B cell (primary cell): Measurements from ENCODE around the gene BCL2L13. TPM values are rescaled to one million over a fixed set of nuclear protein-coding genes. Genes with fewer than 3 reads are reported as not detected.

Source experiments
- ATAC-seq: fragments of 200-7000 bp; cut with Tn5 transposase; one replicate; pipeline ENCODE4 v1.10.0; 2021; ENCODE audit warnings: low read depth, mild to moderate bottlenecking, moderate number of reproducible peaks, moderate library complexity
- CTCF ChIA-PET: fragments of 350-600 bp; sonication (Branson Sonifier 250); formaldehyde crosslinking; loops from one replicate; lab custom pipeline; 2021; ENCODE audit warnings: antibody characterized with exemption, inconsistent platforms; lab: Charles Lee
- POLR2A ChIA-PET: fragments of 350-600 bp; sonication (Branson Sonifier 250); formaldehyde crosslinking; loops from one replicate; lab custom pipeline; 2021; ENCODE audit warnings: antibody characterized with exemption; lab: Charles Lee
- DNase-seq: peaks from one replicate; pipeline ENCODE4 v3.0.0; 2013
- H2AFZ ChIP-seq: 2 replicates; pipeline ENCODE4 v1.6.1; 2012; ENCODE audit warnings: mild to moderate bottlenecking, low read depth, low read length; ENCODE audit not compliant: insufficient read depth, poor library complexity, severe bottlenecking
- H3K27ac ChIP-seq, 2 donors: 1 replicate in 1 of 2; 2 replicates in 1 of 2; pipeline ENCODE4 v1.5.1; 2012 to 2013; ENCODE audit warnings: low read length in 2 of 2, mild to moderate bottlenecking in 2 of 2, moderate library complexity in 1 of 2
- H3K27me3 ChIP-seq, 4 experiments: fragments of 200-600 bp in 1 of 4; sonication (generic) in 1 of 4; replicated peaks in 1 of 4; 1 replicate in 2 of 4; 2 replicates in 2 of 4; pipeline versions ENCODE4 v1.6.1 to v1.7.0; 2013 to 2016; ENCODE audit warnings: low read length in 3 of 4, mild to moderate bottlenecking in 2 of 4, mixed read lengths in 1 of 4, moderate library complexity in 1 of 4; ENCODE audit not compliant: insufficient read depth in 4 of 4, control insufficient read depth in 3 of 4; ENCODE audit errors: control extremely low read depth in 1 of 4
- H3K36me3 ChIP-seq, 2 experiments: replicated peaks in 1 of 2; 1 replicate in 1 of 2; 2 replicates in 1 of 2; pipeline versions ENCODE4 v1.6.1 to v1.7.1; 2013; ENCODE audit warnings: low read length in 1 of 2; ENCODE audit not compliant: insufficient read depth in 2 of 2, control insufficient read depth in 1 of 2; ENCODE audit errors: control extremely low read depth in 1 of 2, extremely low read depth in 1 of 2
- H3K4me1 ChIP-seq, 2 donors: fragments of 200-600 bp in 1 of 2; sonication (generic) in 1 of 2; 1 replicate in 1 of 2; 2 replicates in 1 of 2; pipeline versions ENCODE4 v1.5.1 to v1.6.1; 2013 to 2017; ENCODE audit warnings: low read length in 2 of 2; ENCODE audit not compliant: control insufficient read depth in 2 of 2, insufficient read depth in 2 of 2
- H3K4me2 ChIP-seq: replicated peaks from 2 replicates; pipeline ENCODE3; 2012; ENCODE audit warnings: mild to moderate bottlenecking, low read depth, low read length; ENCODE audit not compliant: poor library complexity, severe bottlenecking
- H3K4me3 ChIP-seq, 5 experiments: fragments of 200-600 bp in 1 of 5; sonication (generic) in 1 of 5; 1 replicate in 3 of 5; 2 replicates in 2 of 5; pipeline versions ENCODE4 v1.5.1 to v1.7.0; 2011 to 2016; ENCODE audit warnings: low read length in 4 of 5, mild to moderate bottlenecking in 4 of 5, low read depth in 2 of 5, control low read depth in 1 of 5, moderate library complexity in 1 of 5; ENCODE audit not compliant: insufficient read depth in 1 of 5; ENCODE audit errors: control extremely low read depth in 1 of 5, extremely low read depth in 1 of 5
- H3K79me2 ChIP-seq: fragments of 200-600 bp; sonication (generic); one replicate; pipeline ENCODE4 v1.6.0; 2016; ENCODE audit warnings: low read length; ENCODE audit not compliant: control insufficient read depth, insufficient read depth
- H3K9ac ChIP-seq: fragments of 200-600 bp; sonication (generic); 2 replicates; pipeline ENCODE4 v1.6.1; 2017; ENCODE audit warnings: mild to moderate bottlenecking, low read length, moderate library complexity
- H3K9me3 ChIP-seq, 3 donors: one replicate each; pipeline versions ENCODE4 v1.6.1 to v1.7.1; 2013; ENCODE audit warnings: low read length in 2 of 3; ENCODE audit not compliant: control insufficient read depth in 2 of 3, insufficient read depth in 1 of 3; ENCODE audit errors: control extremely low read depth in 1 of 3
- H4K20me1 ChIP-seq: 2 replicates; pipeline ENCODE4 v1.6.0; 2012; ENCODE audit warnings: mild to moderate bottlenecking, low read length; ENCODE audit not compliant: insufficient read depth, control insufficient read depth, poor library complexity, severe bottlenecking
- H3K27ac Mint-ChIP-seq: one replicate; pipeline ENCODE4 v1.8.0; 2021; ENCODE audit warnings: mixed read lengths
- H3K27me3 Mint-ChIP-seq: one replicate; pipeline ENCODE4 v1.8.0; 2021; ENCODE audit warnings: mixed read lengths
- H3K4me1 Mint-ChIP-seq: one replicate; pipeline ENCODE4 v1.8.0; 2021; ENCODE audit warnings: mixed read lengths
- H3K4me3 Mint-ChIP-seq: one replicate; pipeline ENCODE4 v1.8.0; 2021; ENCODE audit warnings: mixed read lengths
- H3K9me3 Mint-ChIP-seq: one replicate; pipeline ENCODE4 v1.8.0; 2022; ENCODE audit warnings: mixed read lengths; ENCODE audit not compliant: insufficient read depth
- CTCF ChIP-seq: fragments of 200-600 bp; IDR thresholded peaks from one replicate; pipeline ENCODE4 v1.8.0; 2022; ENCODE audit warnings: antibody characterized with exemption, mild to moderate bottlenecking
- EZH2 ChIP-seq: IDR thresholded peaks from 2 replicates; pipeline ENCODE4 v1.6.1; 2012; ENCODE audit warnings: borderline replicate concordance, low read depth, mild to moderate bottlenecking, moderate library complexity, low read length; ENCODE audit not compliant: insufficient read depth, poor library complexity, severe bottlenecking
- WGBS: methylation state at CpG from one replicate; pipeline ENCODE4 v1.1.5; 2013; ENCODE audit warnings: missing lambda C conversion rate; ENCODE audit not compliant: insufficient coverage; 5-methylcytosine and 5-hydroxymethylcytosine counted together
- intact Hi-C: fragments of 100-400 bp; cut with micrococcal nuclease; formaldehyde crosslinking; loops from one replicate; pipeline ENCODE4 v1.10.0; 2022
- polyA plus RNA-seq: library from polyadenylated mRNA; depleted of rRNA; stranded (reverse); fragments of >200 nt; gene quantifications from 2 replicates; pipeline ENCODE4 v1.2.3, GENCODE V29; 2012
- total RNA-seq, 2 donors: library from RNA; stranded (reverse); fragments of 120-200 nt in 1 of 2; gene quantifications; 1 replicate in 1 of 2; 2 replicates in 1 of 2; pipeline versions ENCODE4 v1.2.3 to v1.2.4, GENCODE V29; 2013 to 2022

The BCL2L13 gene
- total and polyA plus RNA-seq, 2 donors (not counting 1 experiment from before 2014, with no cell fraction given), result 19.2 to 29.9 TPM

DNA sequence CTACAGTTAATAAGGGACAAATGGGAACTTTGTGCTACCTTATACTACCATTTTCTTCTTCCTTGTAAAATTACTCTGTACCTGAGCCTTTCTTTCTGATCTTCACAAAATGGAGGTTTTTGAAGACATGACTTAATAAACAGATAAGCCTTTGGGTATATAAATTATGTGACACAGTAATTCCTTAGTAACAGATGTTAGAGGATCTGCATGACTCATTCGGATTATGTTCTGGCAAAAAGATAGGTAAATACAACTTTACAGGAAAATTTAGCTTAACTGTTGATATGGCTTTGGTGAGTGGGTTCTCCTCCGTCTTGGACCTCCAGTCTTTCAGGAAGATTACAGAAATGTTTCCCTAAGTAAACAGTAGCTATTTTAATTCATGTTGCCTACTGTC, 73.9 kb downstream of the BCL2L13 start:
- Mint-ChIP-seq H3K27ac (no peak overlapping the region), H3K4me3 (no peak overlapping the region), H3K9me3 (no peaks in the 10 kb centered on the region), H3K27me3 (no peaks in the 10 kb centered on the region), H3K4me1 (peaks cover 4% of the 10 kb centered on the region)
- Histone ChIP-seq H3K4me3 (no peak overlapping the region), H3K27ac (no peak overlapping the region), H3K4me2 (no peak overlapping the region), H3K79me2 (no peaks in the 10 kb centered on the region), H3K36me3 (peaks cover 0 to 3% of the 10 kb centered on the region in 2 experiments), H3K27me3 (no peaks in the 10 kb centered on the region), H2AFZ (no peak overlapping the region), H3K9ac (no peak overlapping the region), H4K20me1 (no peaks in the 10 kb centered on the region), H3K4me1 (no peaks in the 10 kb centered on the region), H3K9me3 (no peaks in the 10 kb centered on the region)
- intact Hi-C loops, result no loop called here
- no peak for ATAC-seq
- WGBS, result no CpG with 5 or more reads among the region's 2 CpGs
- TF ChIP-seq EZH2 (no peak), CTCF (no peak)
- CTCF ChIA-PET, result no interaction called here
- DNase-seq, result no peak
- POLR2A ChIA-PET, result no interaction called here

- no peak overlapping the region for H3K27ac Mint-ChIP-seq
- no CpG with 5 or more reads among the region's 3 CpGs for WGBS
- DNase-seq (no peak), ATAC-seq (no peak)
- no peaks in the 10 kb centered on the region for H3K27me3 Mint-ChIP-seq
- Histone ChIP-seq H3K9me3 (no peaks in the 10 kb centered on the region), H3K4me3 (no peak overlapping the region), H2AFZ (no peak overlapping the region), H3K27me3 (no peaks in the 10 kb centered on the region), H3K79me2 (no peaks in the 10 kb centered on the region), H3K4me1 (no peaks in the 10 kb centered on the region), H3K36me3 (peaks cover 0 to 3% of the 10 kb centered on the region in 2 experiments), H3K9ac (no peak overlapping the region), H4K20me1 (no peaks in the 10 kb centered on the region), H3K4me2 (no peak overlapping the region), H3K27ac (no peak overlapping the region)
- ChIA-PET POLR2A (no interaction called here), CTCF (no interaction called here)
- TF ChIP-seq CTCF (no peak), EZH2 (no peak)
- H3K4me1 Mint-ChIP-seq, result no peaks in the 10 kb centered on the region
- H3K4me3 Mint-ChIP-seq, result no peak overlapping the region
- no peaks in the 10 kb centered on the region for H3K9me3 Mint-ChIP-seq
- intact Hi-C loops, result no loop called here
Measured at GRCh38 chr22:17716529-17716928, 78.0 kb downstream of the BCL2L13 start.
